ENCODE data around the gene PPIL1.

DNA sequence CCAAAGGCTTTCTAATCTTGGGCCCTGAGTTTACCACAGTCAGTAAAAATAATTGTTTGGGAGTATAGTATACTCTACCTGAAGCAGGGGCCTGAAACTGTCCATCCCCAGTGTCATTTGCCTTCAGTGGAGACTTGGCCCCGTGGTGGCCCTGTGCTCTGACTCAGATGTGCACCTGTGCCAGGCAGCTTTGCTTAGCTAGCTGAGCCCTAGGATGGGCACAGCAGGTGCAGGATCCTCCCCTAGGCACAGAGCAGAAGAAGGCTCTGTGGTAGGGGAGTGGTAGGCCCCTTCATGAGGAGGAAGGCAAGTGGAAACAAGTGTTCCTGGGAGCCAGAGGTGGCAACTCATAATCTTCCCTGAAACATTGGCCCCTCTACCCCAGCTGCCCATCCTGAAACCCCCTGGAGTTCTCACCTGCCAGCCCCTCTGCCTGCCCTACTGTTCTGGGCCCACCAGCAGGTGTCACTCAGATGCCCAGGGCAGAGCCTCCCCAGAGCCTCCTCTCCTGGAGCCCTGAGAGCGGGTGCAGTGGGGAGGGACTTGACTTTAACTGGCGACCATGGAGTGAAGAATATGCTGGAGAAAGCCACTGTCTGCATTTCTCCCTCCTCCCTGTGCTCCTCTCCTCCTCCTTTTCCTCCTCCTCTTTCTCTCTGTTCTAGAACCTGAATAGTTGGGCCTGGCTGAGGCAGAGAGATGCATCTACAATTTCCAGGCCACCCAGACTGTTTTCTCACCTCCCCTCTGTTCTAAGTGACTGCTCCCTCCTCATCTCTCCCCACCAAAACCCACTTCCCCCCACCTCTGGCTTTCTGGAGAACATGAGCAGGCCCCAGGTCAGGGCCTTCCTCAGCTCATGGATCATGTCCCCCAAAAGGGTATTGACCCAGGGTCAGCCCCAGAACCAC lies 38.2 kb downstream of the PPIL1 start:
- TF ChIP-seq CEBPB (IDR thresholded peaks at IDR 0.05; ENCODE audit: borderline replicate concordance in 1 of 2, low read depth in 2 of 2, low read length in 2 of 2): no peak
- TF ChIP-seq TAF1 (IDR thresholded peaks at IDR 0.05; ENCODE audit: borderline replicate concordance, low read depth, low read length): no peak
- no peak for TF ChIP-seq CHD4 (IDR thresholded peaks at IDR 0.05)
- TF ChIP-seq, protein P1, sequence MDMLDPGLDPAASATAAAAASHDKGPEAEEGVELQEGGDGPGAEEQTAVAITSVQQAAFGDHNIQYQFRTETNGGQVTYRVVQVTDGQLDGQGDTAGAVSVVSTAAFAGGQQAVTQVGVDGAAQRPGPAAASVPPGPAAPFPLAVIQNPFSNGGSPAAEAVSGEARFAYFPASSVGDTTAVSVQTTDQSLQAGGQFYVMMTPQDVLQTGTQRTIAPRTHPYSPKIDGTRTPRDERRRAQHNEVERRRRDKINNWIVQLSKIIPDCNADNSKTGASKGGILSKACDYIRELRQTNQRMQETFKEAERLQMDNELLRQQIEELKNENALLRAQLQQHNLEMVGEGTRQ (IDR thresholded peaks at IDR 0.05; ENCODE audit: borderline replicate concordance, low read depth, low read length): no peak
- no peak for TF ChIP-seq NFYA (IDR thresholded peaks at IDR 0.05; ENCODE audit: borderline replicate concordance, low read depth, low read length)
- TF ChIP-seq RFX5 (IDR thresholded peaks at IDR 0.05; ENCODE audit: low read depth, low read length): no peak
- no peak for TF ChIP-seq POLR2A (IDR thresholded peaks at IDR 0.05; ENCODE audit: low read depth, low read length)
- TF ChIP-seq ZNF24 (IDR thresholded peaks at IDR 0.05): no peak
- no peak for TF ChIP-seq RAD21 (IDR thresholded peaks at IDR 0.05; ENCODE audit: insufficient read depth, low read depth, low read length)
- TF ChIP-seq, protein P2, sequence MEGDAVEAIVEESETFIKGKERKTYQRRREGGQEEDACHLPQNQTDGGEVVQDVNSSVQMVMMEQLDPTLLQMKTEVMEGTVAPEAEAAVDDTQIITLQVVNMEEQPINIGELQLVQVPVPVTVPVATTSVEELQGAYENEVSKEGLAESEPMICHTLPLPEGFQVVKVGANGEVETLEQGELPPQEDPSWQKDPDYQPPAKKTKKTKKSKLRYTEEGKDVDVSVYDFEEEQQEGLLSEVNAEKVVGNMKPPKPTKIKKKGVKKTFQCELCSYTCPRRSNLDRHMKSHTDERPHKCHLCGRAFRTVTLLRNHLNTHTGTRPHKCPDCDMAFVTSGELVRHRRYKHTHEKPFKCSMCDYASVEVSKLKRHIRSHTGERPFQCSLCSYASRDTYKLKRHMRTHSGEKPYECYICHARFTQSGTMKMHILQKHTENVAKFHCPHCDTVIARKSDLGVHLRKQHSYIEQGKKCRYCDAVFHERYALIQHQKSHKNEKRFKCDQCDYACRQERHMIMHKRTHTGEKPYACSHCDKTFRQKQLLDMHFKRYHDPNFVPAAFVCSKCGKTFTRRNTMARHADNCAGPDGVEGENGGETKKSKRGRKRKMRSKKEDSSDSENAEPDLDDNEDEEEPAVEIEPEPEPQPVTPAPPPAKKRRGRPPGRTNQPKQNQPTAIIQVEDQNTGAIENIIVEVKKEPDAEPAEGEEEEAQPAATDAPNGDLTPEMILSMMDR (IDR thresholded peaks at IDR 0.05 in 2 of 3, conservative IDR thresholded peaks at IDR 0.05 in 1 of 3; ENCODE audit: control insufficient read depth in 2 of 3, extremely low read depth in 1 of 3, insufficient read depth in 1 of 3, low read depth in 3 of 3, low read length in 3 of 3): peak in 2 of 3 experiments; percentile 8 to 15; a peak in 1 of 6 replicates
- no peak for TF ChIP-seq MXI1 (IDR thresholded peaks at IDR 0.05; ENCODE audit: low read depth, low read length)
- no peak for TF ChIP-seq CREB1 (IDR thresholded peaks at IDR 0.05; ENCODE audit: low read depth)
- no peak for TF ChIP-seq SUZ12 (IDR thresholded peaks at IDR 0.05; ENCODE audit: unreplicated experiment)

Data from GM12878 (cell line).